Measurements from ENCODE around the gene CGN.

CGN gene

GRCh38 chr1:151510614-151510956 is 602 bp upstream of the CGN start:
- no peak for TF ChIP-seq CTCF (IDR thresholded peaks at IDR 0.05)

DNA sequence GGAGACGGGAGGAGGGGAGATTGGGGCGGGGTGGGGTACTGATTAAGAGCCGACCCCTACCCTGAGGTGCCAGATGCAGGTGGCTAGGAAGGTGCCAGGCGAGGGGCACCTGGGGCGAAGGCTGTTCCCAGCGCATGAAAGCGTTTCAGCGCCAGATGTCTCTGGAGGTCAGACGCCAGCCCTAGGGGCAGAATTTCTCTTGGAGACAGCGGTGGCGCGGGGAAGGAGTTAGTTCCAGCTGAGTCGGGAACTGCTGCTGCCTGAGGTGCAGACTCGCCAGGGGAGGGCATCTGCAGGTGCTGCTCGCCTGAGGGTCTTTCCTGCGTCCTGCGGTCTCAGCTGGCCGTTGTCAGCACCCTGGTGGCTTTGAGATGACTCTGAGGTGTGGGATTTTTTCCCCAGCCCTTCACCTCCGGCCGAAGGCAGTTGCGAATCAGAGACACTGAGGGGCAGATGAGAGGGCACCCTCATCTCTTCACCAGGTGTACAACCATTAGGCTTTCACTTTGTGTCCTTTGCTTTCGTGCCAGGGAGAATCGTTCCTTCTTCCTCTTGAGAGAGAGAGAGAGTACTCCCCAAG is 539 bp downstream of the CGN start:
- peak; percentile 23; the same call in 1 of the 2 replicates for TF ChIP-seq CTCF (IDR thresholded peaks at IDR 0.05)

- no peak for TF ChIP-seq CTCF (IDR thresholded peaks at IDR 0.05)
Observed at GRCh38 chr1:151512326-151512725, 1.1 kb downstream of the CGN start.

DNA sequence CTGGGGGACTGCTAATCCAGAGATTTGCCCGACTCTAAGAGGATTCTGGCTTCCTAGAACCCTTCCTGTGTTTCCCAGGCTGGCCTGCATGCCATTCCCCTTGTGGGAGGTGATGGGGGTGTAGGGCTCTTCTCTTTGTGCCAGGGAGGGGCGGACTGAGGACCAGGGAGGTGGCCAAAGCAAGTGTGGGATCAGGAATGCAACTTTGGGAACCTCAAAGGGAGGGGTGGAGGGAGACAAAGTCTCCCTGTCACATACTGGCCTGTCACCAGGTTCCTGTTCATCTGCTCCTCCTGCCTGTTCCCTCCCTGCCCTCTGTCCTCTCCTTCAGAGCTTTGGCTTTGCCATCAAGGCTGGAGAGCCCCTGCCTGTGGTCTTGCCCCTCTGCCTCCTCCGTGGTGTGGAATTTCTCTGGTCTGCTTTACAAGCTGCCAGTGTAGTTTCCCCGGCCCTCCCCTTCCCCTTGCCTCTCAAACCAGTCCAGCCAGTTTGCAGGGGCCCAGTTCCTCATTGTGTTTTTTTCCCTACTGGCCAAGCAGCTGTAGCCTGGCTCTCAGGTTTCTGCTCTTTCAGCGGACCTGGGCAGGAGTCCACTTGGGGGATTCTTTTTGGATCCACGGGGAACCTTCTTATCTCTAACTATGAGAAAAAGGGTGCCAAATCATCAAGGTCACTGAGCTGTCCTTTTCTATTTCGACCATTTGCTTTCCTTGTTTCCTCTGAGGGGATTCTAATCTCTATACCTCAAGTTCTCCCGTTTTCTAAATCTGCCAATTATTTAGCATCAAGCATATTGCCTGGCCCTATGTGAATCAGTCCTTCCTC is 1.8 kb downstream of the CGN start:
- TF ChIP-seq CTCF (IDR thresholded peaks at IDR 0.05) = no peak

GRCh38 chr1:151513626-151514121 is 2.5 kb downstream of the CGN start:
- no peak for TF ChIP-seq CTCF (IDR thresholded peaks at IDR 0.05)

DNA sequence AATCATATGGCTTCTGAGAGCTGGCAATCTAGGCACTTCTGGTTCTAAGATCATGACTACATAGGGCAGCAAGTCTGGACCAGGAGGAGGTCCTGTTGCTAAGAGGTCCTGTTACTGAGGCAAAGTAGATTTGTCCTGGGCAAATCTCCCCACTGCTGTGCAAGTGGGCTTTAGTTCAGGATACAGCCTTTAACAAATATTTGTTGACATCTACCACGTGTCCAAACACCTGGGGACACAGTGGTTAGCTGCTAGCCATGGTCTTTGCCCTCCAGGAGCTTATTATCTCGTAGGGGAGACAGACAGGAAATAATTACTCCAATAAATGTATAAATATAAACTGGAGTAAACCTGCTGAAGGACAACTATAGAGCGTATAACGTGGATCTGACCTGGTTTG is 3.2 kb downstream of the CGN start:
- no peak for TF ChIP-seq CTCF (IDR thresholded peaks at IDR 0.05)

DNA sequence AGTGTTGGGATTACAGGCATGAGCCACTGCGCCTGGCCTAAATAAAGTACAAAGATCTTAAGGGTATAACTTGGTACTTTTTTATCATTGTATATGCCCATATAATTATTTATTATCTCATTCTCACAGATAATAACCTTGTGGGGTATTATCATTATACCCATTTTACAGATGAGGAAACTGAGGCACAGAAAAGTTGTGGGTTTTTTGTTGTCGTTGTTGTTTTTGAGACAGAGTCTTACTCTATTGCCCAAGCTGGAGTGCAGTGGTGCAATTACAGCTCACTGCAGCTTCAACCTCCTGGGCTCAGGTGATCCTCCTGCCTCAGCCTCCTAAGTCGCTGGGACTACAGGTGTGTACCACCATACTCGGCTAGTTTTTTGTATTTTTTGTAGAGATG is 4.1 kb downstream of the CGN start:
- TF ChIP-seq CTCF (IDR thresholded peaks at IDR 0.05) = no peak

Data from LNCAP (cell line).